GM21423 (cell line): Measurements from ENCODE around the gene NPTN.
"Not testable (repeated sequence)": the region's sequence is repeated elsewhere in the genome, so short reads cannot be mapped to it uniquely, and the experiment has no call there.

Experiments used
- ATAC-seq: cut with Tn5 transposase; IDR thresholded peaks from one replicate; pipeline ENCODE4 v1.9.1; 2021; ENCODE audit warnings: mild to moderate bottlenecking, moderate library complexity; ENCODE audit not compliant: unreplicated experiment

NPTN gene

DNA sequence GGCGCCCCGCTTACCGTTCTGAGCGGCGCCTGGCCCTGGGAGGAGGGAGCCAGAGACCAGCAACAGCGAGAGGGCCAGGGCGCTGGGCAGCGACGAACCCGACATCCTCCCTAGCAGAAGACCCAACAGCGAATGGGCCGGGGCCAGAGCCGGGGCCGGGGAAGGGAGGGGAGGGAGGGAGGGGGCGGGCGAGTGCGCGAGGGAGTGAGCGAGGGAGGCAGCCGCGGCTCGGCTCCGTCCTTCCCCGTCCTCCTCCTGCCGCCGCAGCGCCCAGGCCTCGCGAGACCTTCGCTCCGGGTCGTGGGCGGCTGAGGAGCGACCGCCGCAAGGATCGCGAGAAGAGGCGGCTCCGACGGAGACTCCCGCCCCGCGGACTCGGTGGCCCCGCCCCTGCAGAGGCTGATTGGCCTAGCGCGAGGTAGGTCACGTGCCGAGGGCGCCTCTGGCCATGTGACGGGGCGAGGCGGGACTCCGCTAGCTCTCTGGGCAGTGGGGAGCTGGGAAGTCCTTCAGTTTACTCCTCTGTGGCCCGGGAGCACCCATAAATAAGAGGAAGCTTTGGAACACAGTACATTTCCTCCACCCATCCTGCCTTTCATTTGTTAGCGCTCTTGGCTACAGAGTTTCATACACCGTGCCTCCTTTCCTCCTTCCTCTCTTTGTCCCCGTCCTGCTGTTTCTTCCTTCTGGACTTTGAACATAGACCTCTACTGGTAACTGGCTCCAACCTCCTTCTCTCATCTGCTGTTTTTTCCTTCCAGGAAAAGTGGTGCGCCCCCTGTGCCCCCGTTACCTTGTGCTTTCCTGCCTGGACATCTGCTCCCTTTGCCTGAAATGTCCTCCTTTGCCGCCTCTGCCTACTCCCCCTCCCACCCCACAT lies at the start of gene NPTN:
Gene NPTN, minus strand, starts transcription at position 279 of the 880 bp plus-strand sequence. Its CDS starts 174 bp downstream, at position 105.
- peak; percentile 91 for ATAC-seq

DNA sequence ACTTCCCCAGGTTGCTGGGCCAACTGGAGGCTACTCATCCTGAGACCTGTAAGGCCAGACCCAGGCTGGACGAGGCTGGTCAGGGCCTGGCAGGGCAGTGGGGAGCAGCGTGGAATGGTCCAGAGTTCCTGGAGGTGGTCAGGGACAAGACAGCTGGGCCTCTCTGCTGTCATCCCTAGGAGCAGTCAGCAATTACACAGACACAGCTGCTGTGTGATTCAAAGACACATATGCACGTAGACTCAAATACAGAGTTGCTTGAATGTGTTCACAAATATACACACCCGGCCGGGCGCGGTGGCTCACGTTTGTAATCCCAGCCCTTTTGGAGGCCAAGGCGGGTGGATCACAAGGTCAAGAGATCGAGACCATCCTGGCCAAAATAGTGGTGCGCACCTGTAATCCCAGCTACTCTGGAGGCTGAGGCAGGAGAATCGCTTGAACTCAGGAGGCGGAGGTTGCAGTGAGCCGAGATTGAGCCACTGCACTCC lies 49.5 kb upstream of the NPTN start:
- no peak for ATAC-seq

DNA sequence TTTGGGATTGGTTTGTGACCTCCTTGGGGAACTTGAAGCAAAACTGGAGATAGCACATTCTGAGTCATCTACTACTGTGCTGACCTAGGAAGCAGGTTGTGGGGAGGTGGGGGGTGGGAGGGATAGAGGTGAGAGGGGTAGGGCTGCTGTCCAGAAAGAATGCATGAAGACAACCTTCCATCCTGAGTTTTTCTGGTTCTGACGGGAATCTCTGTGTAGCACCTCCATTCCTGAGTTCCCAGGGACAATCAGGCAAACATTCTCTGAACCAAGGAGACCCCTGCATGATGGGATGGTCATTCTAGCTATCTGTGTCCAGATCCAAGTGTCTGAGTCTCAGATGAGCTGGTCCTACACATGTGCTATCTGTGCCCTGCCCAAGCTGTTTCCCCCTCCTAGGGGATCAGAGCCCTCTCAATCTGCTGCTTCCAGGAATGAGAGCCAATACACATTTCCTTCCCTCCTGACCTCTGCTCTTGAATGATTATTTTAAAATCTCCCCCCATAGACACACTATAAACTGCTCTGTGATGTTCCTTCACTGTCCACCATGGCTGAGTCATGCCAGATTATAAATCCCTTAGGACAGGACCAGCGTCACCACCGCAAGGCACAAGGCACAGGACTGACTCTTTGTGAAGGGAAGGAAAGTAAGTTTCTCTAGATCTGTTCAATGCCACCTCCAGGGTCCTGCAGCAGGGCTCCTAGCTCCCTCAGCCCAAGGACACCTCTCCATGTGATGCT lies 48.8 kb upstream of the NPTN start:
- ATAC-seq: no peak

DNA sequence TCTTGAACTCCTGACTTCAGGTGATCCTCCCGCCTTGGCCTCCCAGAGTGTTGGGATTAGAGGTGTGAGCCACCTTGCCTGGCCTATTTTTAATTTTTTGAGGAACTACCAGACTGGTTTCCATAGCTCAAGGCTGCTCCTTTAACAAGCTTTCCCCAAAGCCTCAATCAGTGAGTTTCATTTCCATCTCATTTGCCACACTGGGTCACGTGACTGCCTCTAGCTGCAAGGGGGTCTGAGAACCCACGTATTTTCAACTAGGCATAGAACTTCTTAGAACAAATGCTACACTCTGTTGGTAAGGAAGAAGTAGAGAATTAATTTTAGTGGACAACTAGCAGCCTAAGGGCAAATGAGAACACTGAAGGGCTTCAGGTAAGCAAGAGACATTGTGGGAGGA lies 47.9 kb upstream of the NPTN start:
- ATAC-seq: no peak

DNA sequence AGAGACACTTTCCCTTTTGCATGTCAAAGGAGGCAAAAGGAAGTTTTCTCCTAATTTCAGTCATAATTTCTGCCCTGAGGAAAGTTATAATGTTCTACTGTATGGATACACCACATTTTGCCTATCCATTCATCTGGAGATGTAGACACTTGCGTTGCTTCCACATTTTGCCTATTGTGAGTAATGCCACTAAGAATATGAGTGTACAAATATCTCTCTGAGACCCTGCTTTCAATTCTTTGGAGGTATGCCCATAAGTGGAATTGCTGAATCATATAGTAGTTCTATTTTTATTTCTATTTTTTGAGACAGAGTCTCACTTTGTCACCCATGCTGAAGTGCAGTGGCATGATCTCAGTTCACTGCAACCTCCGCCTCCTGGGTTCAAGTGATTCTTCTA lies 47.4 kb upstream of the NPTN start:
- ATAC-seq: no peak

DNA sequence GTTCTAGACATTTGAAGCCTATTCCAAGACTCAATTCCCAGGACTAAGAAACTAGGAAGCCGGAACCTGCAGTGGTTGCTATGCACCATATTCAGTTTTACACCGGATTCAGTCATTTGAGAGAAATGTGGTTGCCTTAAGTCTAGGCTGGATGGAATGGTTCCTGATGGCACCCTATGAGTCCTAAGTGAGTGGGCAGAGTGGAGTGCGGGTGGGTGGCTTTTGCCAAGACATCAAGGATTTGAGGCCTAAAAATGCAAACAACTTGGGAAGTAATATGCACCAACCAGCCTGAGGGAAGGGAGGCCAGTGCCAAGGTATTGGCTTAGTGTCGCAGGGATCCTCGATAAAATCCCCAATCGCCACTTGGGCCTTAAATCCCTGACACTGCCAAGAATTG lies 46.8 kb upstream of the NPTN start:
- no peak for ATAC-seq

GRCh38 chr15:73679180-73679579 lies 46.0 kb upstream of the NPTN start:
- ATAC-seq: no peak

- ATAC-seq: no peak
These were observed 45.3 kb upstream of the NPTN start for GRCh38 chr15:73678498-73678897.

DNA sequence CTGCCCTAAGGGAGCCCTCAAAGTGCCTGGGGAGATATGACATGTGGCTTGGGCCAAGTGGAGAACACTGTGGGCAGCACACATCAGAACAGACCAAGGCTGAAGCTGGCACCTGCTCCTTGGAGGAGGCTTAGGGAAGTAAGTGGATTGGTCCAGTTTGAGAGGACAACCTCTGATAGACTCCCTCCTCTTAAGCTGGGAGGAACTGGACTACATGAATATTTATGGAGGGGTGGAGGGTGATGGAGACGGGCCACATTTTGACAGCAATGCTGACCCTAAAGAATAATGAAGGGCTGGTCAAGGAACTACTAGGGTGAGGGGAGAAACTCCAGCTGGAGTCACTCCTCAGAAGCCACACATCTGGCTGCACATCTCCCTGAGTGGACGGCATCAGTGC lies 44.5 kb upstream of the NPTN start:
- no peak for ATAC-seq

GRCh38 chr15:73677146-73677607 lies 44.0 kb upstream of the NPTN start:
- ATAC-seq: no peak

- no peak for ATAC-seq
These were observed 41.4 kb upstream of the NPTN start for GRCh38 chr15:73674587-73674986.

- no peak for ATAC-seq
These were observed 27.3 kb upstream of the NPTN start for GRCh38 chr15:73660455-73660854.

DNA sequence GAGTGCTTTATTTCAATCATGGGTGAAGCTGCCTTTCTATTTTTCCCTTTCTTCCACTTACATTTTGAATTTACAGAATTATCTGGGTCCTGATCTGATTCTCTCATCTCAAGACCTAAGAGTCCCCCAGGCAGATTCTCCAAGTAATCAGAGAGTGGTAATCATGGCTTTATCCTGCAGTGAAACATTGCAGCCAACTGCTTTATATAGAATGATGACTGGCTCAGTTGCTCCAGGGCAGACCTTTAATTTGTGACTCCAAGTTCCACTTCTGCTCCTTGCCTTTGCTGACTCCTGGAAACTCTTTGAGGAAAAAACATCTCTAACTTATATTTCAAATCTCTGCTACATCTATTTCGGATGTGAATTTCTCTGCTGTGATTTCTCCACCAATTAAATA lies 25.5 kb upstream of the NPTN start:
- ATAC-seq: no peak

DNA sequence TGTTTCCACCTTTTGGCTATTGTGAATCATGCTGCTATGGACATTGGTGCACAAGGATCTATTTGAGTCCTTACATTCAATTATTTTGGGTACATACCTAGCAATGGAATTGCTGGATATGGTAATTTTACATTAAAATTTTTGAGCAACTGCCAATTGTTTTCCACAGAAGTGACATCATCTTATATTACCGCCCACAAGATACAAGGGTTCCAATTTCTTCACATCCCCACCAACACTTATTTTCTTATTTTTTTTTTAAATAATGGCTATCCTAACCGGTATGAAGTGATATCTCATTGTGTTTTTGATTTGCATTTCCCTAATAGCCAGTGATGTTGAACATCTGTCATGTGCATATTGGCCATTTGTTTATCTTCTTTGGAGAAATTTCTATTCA lies 22.5 kb upstream of the NPTN start:
- no peak for ATAC-seq

DNA sequence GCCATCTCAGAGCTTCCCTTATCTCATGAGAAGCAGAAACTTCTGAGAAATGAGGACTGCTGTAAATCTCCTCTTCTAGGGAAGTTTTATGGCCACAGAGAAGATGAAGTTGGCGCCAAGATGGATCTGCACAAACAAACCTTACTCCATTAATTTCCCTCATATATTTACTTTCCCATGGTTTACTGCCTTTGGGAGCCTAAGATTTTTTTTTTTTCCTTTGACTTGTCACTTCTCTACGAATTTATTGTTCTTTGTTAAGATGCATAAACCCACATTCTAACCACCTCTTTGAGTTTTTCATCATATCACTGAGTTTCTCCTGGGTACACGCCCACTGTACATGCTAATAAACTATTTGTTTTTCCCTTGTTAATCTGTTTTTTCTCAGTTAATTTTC lies 21.5 kb upstream of the NPTN start:
- ATAC-seq: no peak

- ATAC-seq: no peak
These were observed 17.4 kb upstream of the NPTN start for GRCh38 chr15:73650416-73651126.

DNA sequence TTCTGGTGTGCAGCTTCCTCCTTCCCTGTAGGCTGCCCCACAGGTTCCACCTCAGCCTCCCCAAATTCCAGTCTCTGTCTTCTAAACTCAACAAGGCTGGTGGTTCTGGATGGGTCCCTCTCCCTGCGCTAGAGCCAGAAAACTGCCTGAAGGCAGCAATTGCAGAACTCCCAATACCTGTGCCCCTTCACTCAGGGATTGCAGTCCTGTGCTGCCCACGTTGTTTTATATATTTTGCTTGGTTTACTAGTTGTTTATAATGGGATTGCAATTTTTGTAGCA lies 14.8 kb upstream of the NPTN start:
- ATAC-seq: no peak

- no peak for ATAC-seq
These were observed 14.2 kb upstream of the NPTN start for GRCh38 chr15:73647259-73648013.

DNA sequence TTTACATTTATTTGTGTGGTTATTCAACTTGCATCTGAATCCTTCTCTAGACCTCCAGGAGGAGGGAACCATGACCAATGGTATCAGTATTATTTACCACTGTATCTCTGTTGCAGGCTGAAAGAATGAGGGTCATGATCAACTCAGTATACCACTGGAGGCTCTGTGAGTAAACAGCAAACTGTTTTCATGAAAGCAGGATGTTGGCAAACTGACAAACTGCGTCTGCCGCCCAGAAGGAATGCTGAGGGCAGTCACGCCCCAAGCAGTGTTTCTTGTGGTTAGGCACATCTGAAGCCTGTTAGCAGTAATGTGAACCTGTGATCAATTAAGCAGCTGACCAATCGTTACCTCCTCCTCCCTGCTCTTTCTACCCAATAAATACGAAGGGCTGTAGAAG lies 6.3 kb upstream of the NPTN start:
- ATAC-seq: not testable (repeated sequence)

- ATAC-seq: no peak
These were observed 4.3 kb upstream of the NPTN start for GRCh38 chr15:73637527-73637926.

DNA sequence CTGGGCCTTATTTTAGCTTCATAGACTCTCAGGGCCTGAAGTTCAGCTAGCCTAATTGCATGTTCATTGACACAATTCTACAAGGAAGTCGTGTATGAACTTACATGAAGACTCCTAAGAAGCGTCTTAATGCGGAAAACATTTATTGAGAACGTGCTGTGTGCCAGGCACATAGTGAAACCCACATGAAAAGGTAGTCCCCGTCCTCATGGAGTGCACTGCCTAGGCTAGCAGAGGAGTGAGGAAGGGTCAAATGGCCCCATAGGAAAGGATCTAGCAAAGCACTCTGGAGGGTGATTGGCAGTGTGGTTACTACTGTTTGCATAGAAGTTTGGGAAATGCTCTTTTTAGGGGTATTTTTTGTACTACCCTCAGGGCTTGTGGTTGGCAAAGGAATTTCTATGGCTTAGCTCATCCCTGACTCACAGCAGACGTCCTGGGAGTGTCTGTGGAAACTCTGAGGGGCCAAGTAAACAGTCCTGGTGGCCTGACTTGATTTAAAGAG lies 854 bp upstream of the NPTN start:
- no peak for ATAC-seq
